ENCODE results near the gene CREBRF. TPM values are rescaled to one million over a fixed set of nuclear protein-coding genes. Genes with fewer than 3 reads are reported as not detected.
A peak's percentile ranks its signal among the peaks of the same experiment; 100 is the strongest.

The CREBRF gene
- total RNA-seq, 2 donors from 2014 or later = 12.2 to 12.7 TPM

- Mint-ChIP-seq H3K9me3 (no peaks in the 10 kb centered on the region), H3K36me3 (ENCODE audit: low read depth) (peaks cover 53% of the 10 kb centered on the region), H3K4me3 (no peak overlapping the region), H3K27ac (no peak overlapping the region), H3K27me3 (ENCODE audit: insufficient read depth) (no peaks in the 10 kb centered on the region), H3K4me1 (peaks cover 22% of the 10 kb centered on the region)
- 94 to 98% methylated on average over 9 of the region's 9 CpGs for WGBS, 2 experiments (ENCODE audit: insufficient coverage in 1 of 2, insufficient read length in 1 of 2)
- Histone ChIP-seq H3K36me3 (ENCODE audit: control insufficient read depth, insufficient read depth, low read length) (peaks cover 38% of the 10 kb centered on the region), H3K27me3 (ENCODE audit: control insufficient read depth, insufficient read depth, low read length, poor library complexity, severe bottlenecking) (no peaks in the 10 kb centered on the region), H3K9me3 (ENCODE audit: control insufficient read depth, low read length) (peaks cover 7% of the 10 kb centered on the region), H3K9ac (ENCODE audit: extremely low read depth, low read length, poor library complexity, severe bottlenecking) (no peak overlapping the region), H3K27ac (ENCODE audit: low read depth, low read length) (no peak overlapping the region), H3K4me3 (ENCODE audit: low read length) (no peak overlapping the region), H3K4me1 (ENCODE audit: control insufficient read depth, insufficient read depth, low read length) (no peaks in the 10 kb centered on the region)
- DNase-seq = no peak
- TF ChIP-seq, protein P1, sequence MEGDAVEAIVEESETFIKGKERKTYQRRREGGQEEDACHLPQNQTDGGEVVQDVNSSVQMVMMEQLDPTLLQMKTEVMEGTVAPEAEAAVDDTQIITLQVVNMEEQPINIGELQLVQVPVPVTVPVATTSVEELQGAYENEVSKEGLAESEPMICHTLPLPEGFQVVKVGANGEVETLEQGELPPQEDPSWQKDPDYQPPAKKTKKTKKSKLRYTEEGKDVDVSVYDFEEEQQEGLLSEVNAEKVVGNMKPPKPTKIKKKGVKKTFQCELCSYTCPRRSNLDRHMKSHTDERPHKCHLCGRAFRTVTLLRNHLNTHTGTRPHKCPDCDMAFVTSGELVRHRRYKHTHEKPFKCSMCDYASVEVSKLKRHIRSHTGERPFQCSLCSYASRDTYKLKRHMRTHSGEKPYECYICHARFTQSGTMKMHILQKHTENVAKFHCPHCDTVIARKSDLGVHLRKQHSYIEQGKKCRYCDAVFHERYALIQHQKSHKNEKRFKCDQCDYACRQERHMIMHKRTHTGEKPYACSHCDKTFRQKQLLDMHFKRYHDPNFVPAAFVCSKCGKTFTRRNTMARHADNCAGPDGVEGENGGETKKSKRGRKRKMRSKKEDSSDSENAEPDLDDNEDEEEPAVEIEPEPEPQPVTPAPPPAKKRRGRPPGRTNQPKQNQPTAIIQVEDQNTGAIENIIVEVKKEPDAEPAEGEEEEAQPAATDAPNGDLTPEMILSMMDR (conservative IDR thresholded peaks at IDR 0.05) = no peak
Measured at GRCh38 chr5:173020643-173021042, 35.5 kb upstream of the CREBRF start.

- Histone ChIP-seq H3K9ac (ENCODE audit: extremely low read depth, low read length, poor library complexity, severe bottlenecking) (no peak overlapping the region), H3K4me1 (ENCODE audit: control insufficient read depth, insufficient read depth, low read length) (peaks cover 3% of the 10 kb centered on the region), H3K27ac (ENCODE audit: low read depth, low read length) (no peak overlapping the region), H3K9me3 (ENCODE audit: control insufficient read depth, low read length) (no peaks in the 10 kb centered on the region), H3K4me3 (ENCODE audit: low read length) (no peak overlapping the region), H3K36me3 (ENCODE audit: control insufficient read depth, insufficient read depth, low read length) (peaks cover 39% of the 10 kb centered on the region), H3K27me3 (ENCODE audit: control insufficient read depth, insufficient read depth, low read length, poor library complexity, severe bottlenecking) (no peaks in the 10 kb centered on the region)
- Mint-ChIP-seq H3K4me3 (no peak overlapping the region), H3K27ac (no peak overlapping the region), H3K9me3 (no peaks in the 10 kb centered on the region), H3K4me1 (no peaks in the 10 kb centered on the region), H3K36me3 (ENCODE audit: low read depth) (peaks cover 42% of the 10 kb centered on the region), H3K27me3 (ENCODE audit: insufficient read depth) (no peaks in the 10 kb centered on the region)
- WGBS, 2 experiments (ENCODE audit: insufficient coverage in 1 of 2, insufficient read length in 1 of 2) = 90 to 92% methylated on average over 4 to 6 of the region's 6 CpGs
- TF ChIP-seq, protein P1 (conservative IDR thresholded peaks at IDR 0.05) = no peak
- no peak for DNase-seq
Measured at GRCh38 chr5:173025651-173026050, 30.5 kb upstream of the CREBRF start.

GRCh38 chr5:173027905-173028304 lies 28.2 kb upstream of the CREBRF start:
- Histone ChIP-seq H3K4me1 (ENCODE audit: control insufficient read depth, insufficient read depth, low read length) (peaks cover 3% of the 10 kb centered on the region), H3K27me3 (ENCODE audit: control insufficient read depth, insufficient read depth, low read length, poor library complexity, severe bottlenecking) (no peaks in the 10 kb centered on the region), H3K9ac (ENCODE audit: extremely low read depth, low read length, poor library complexity, severe bottlenecking) (no peak overlapping the region), H3K4me3 (ENCODE audit: low read length) (no peak overlapping the region), H3K27ac (ENCODE audit: low read depth, low read length) (no peak overlapping the region), H3K36me3 (ENCODE audit: control insufficient read depth, insufficient read depth, low read length) (peaks cover 32% of the 10 kb centered on the region), H3K9me3 (ENCODE audit: control insufficient read depth, low read length) (no peaks in the 10 kb centered on the region)
- H3K27me3 Mint-ChIP-seq (ENCODE audit: insufficient read depth) = no peaks in the 10 kb centered on the region
- no peak overlapping the region for H3K4me3 Mint-ChIP-seq
- TF ChIP-seq, protein P1 (conservative IDR thresholded peaks at IDR 0.05) = no peak
- H3K4me1 Mint-ChIP-seq = no peaks in the 10 kb centered on the region
- WGBS, 2 experiments (ENCODE audit: insufficient coverage in 1 of 2, insufficient read length in 1 of 2) = 92 to 94% methylated on average over 6 to 7 of the region's 7 CpGs
- no peaks in the 10 kb centered on the region for H3K9me3 Mint-ChIP-seq
- peak overlapping the region; percentile 11 for H3K27ac Mint-ChIP-seq
- H3K36me3 Mint-ChIP-seq (ENCODE audit: low read depth) = peaks cover 26% of the 10 kb centered on the region
- DNase-seq = no peak

Measured in endodermal cell (in vitro differentiated cells).